ENCODE data around the gene ALDH9A1. TPM values are rescaled to one million over a fixed set of nuclear protein-coding genes. Genes with fewer than 3 reads are reported as not detected.

Gene ALDH9A1
- total RNA-seq, 1 donor, result 118 TPM

GRCh38 chr1:165738794-165739193 lies 40.4 kb upstream of the ALDH9A1 start:
- H3K79me2 ChIP-seq (ENCODE audit: insufficient read depth, low read length), result peaks cover 11% of the 10 kb centered on the region

GRCh38 chr1:165737196-165737595 lies 38.8 kb upstream of the ALDH9A1 start:
- Histone ChIP-seq H3K27me3 (ENCODE audit: insufficient read depth, low read length) (no peaks in the 10 kb centered on the region), H3K27ac (ENCODE audit: low read depth, low read length) (no peak overlapping the region), H3K36me3 (ENCODE audit: insufficient read depth, low read length) (peaks cover 26% of the 10 kb centered on the region), H3K4me3 (ENCODE audit: insufficient read depth, low read length) (no peak overlapping the region), H3K4me1 (ENCODE audit: insufficient read depth, low read length) (no peaks in the 10 kb centered on the region), H2AFZ (ENCODE audit: low read length) (no peak overlapping the region), H3K79me2 (ENCODE audit: insufficient read depth, low read length) (peaks cover 11% of the 10 kb centered on the region), H3K9me3 (ENCODE audit: low read depth, low read length) (no peaks in the 10 kb centered on the region), H3K4me2 (ENCODE audit: insufficient read depth, low read length) (no peak overlapping the region), H4K20me1 (ENCODE audit: insufficient read depth, low read length) (no peaks in the 10 kb centered on the region)
- TF ChIP-seq CTCF (IDR thresholded peaks at IDR 0.05; ENCODE audit: extremely low read depth, low read depth, low read length), result no peak
- no peak for DNase-seq (ENCODE audit: insufficient read length, low spot score, missing footprints)

More at GRCh38 chr1:165738794-165739193, 40.4 kb upstream of the ALDH9A1 start:
- TF ChIP-seq CTCF (IDR thresholded peaks at IDR 0.05; ENCODE audit: extremely low read depth, low read depth, low read length), result no peak
- Histone ChIP-seq H4K20me1 (ENCODE audit: insufficient read depth, low read length) (no peaks in the 10 kb centered on the region), H3K4me2 (ENCODE audit: insufficient read depth, low read length) (no peak overlapping the region), H3K36me3 (ENCODE audit: insufficient read depth, low read length) (peaks cover 41% of the 10 kb centered on the region), H2AFZ (ENCODE audit: low read length) (no peak overlapping the region), H3K4me3 (ENCODE audit: insufficient read depth, low read length) (no peak overlapping the region), H3K27ac (ENCODE audit: low read depth, low read length) (no peak overlapping the region), H3K27me3 (ENCODE audit: insufficient read depth, low read length) (no peaks in the 10 kb centered on the region), H3K9me3 (ENCODE audit: low read depth, low read length) (no peaks in the 10 kb centered on the region), H3K4me1 (ENCODE audit: insufficient read depth, low read length) (no peaks in the 10 kb centered on the region)
- no peak for DNase-seq (ENCODE audit: insufficient read length, low spot score, missing footprints)

GRCh38 chr1:165734906-165735305 lies 36.5 kb upstream of the ALDH9A1 start:
- TF ChIP-seq CTCF (IDR thresholded peaks at IDR 0.05; ENCODE audit: extremely low read depth, low read depth, low read length), result no peak
- H3K27ac ChIP-seq (ENCODE audit: low read depth, low read length), result no peak overlapping the region
- peaks cover 11% of the 10 kb centered on the region for H3K79me2 ChIP-seq (ENCODE audit: insufficient read depth, low read length)
- no peaks in the 10 kb centered on the region for H3K9me3 ChIP-seq (ENCODE audit: low read depth, low read length)
- no peak overlapping the region for H3K4me3 ChIP-seq (ENCODE audit: insufficient read depth, low read length)
- H4K20me1 ChIP-seq (ENCODE audit: insufficient read depth, low read length), result no peaks in the 10 kb centered on the region
- no peaks in the 10 kb centered on the region for H3K4me1 ChIP-seq (ENCODE audit: insufficient read depth, low read length)
- no peak overlapping the region for H3K4me2 ChIP-seq (ENCODE audit: insufficient read depth, low read length)
- H2AFZ ChIP-seq (ENCODE audit: low read length), result no peak overlapping the region
- H3K27me3 ChIP-seq (ENCODE audit: insufficient read depth, low read length), result no peaks in the 10 kb centered on the region
- H3K36me3 ChIP-seq (ENCODE audit: insufficient read depth, low read length), result peaks cover 6% of the 10 kb centered on the region
- no peak for DNase-seq (ENCODE audit: insufficient read length, low spot score, missing footprints)

GRCh38 chr1:165726841-165727240 lies 28.5 kb upstream of the ALDH9A1 start:
- no peak overlapping the region for H3K4me2 ChIP-seq (ENCODE audit: insufficient read depth, low read length)
- no peak for TF ChIP-seq CTCF (IDR thresholded peaks at IDR 0.05; ENCODE audit: extremely low read depth, low read depth, low read length)
- DNase-seq (ENCODE audit: insufficient read length, low spot score, missing footprints), result no peak
- no peaks in the 10 kb centered on the region for H3K4me1 ChIP-seq (ENCODE audit: insufficient read depth, low read length)
- H3K27me3 ChIP-seq (ENCODE audit: insufficient read depth, low read length), result no peaks in the 10 kb centered on the region
- no peak overlapping the region for H2AFZ ChIP-seq (ENCODE audit: low read length)
- no peaks in the 10 kb centered on the region for H3K79me2 ChIP-seq (ENCODE audit: insufficient read depth, low read length)
- H3K4me3 ChIP-seq (ENCODE audit: insufficient read depth, low read length), result no peak overlapping the region
- H3K9me3 ChIP-seq (ENCODE audit: low read depth, low read length), result no peaks in the 10 kb centered on the region
- H3K27ac ChIP-seq (ENCODE audit: low read depth, low read length), result no peak overlapping the region
- H4K20me1 ChIP-seq (ENCODE audit: insufficient read depth, low read length), result no peaks in the 10 kb centered on the region
- peaks cover 23% of the 10 kb centered on the region for H3K36me3 ChIP-seq (ENCODE audit: insufficient read depth, low read length)
